DOHH2 (cell line): ENCODE measurements around the gene SNRNP25.
"Not testable (repeated sequence)": the region's sequence is repeated elsewhere in the genome, so short reads cannot be mapped to it uniquely, and the experiment has no call there.

Experiments
- H3F3A ChIP-seq: fragments of 200-600 bp; sonication (generic), shearing (Covaris generic); 2 replicates; pipeline ENCODE4 v1.6.0; 2016; ENCODE audit warnings: antibody characterized with exemption, mild to moderate bottlenecking; ENCODE audit not compliant: control insufficient read depth, insufficient read depth
- H3K27ac ChIP-seq: fragments of 200-600 bp; sonication (generic); 2 replicates; pipeline ENCODE4 v1.5.1; 2014; ENCODE audit warnings: low read depth, mild to moderate bottlenecking, low read length, moderate library complexity
- H3K27me3 ChIP-seq: fragments of 200-600 bp; sonication (generic); 2 replicates; pipeline ENCODE4 v1.6.1; 2014; ENCODE audit warnings: mild to moderate bottlenecking, low read length, mixed read lengths; ENCODE audit not compliant: control insufficient read depth
- H3K36me3 ChIP-seq: fragments of 200-600 bp; sonication (generic); 2 replicates; pipeline ENCODE4 v1.6.1; 2014; ENCODE audit warnings: mild to moderate bottlenecking, low read length, moderate library complexity, mixed read lengths; ENCODE audit not compliant: control insufficient read depth
- H3K4me1 ChIP-seq: fragments of 200-600 bp; sonication (generic); 2 replicates; pipeline ENCODE4 v1.6.1; 2014; ENCODE audit warnings: mild to moderate bottlenecking, low read length, mixed read lengths; ENCODE audit not compliant: control insufficient read depth
- H3K4me2 ChIP-seq: fragments of 200-600 bp; sonication (generic); 2 replicates; pipeline ENCODE4 v1.6.0; 2014; ENCODE audit warnings: mild to moderate bottlenecking, low read length, moderate library complexity
- H3K4me3 ChIP-seq: fragments of 200-600 bp; sonication (generic); 2 replicates; pipeline ENCODE4 v1.5.1; 2014; ENCODE audit warnings: mild to moderate bottlenecking, low read length, mixed read lengths
- H3K79me2 ChIP-seq: fragments of 200-600 bp; sonication (generic); 2 replicates; pipeline ENCODE4 v1.6.1; 2014; ENCODE audit warnings: mild to moderate bottlenecking, low read length, mixed read lengths; ENCODE audit not compliant: control insufficient read depth
- H3K9me2 ChIP-seq: fragments of 200-600 bp; sonication (generic); replicated peaks from 2 replicates; pipeline ENCODE4 v1.6.1; 2014; ENCODE audit warnings: mild to moderate bottlenecking, low read length, mixed read lengths; ENCODE audit not compliant: control insufficient read depth
- H3K9me3 ChIP-seq: fragments of 200-600 bp; sonication (generic); 2 replicates; pipeline ENCODE4 v1.6.1; 2014; ENCODE audit warnings: antibody characterized with exemption, low read length, mixed read lengths; ENCODE audit not compliant: control insufficient read depth, insufficient read depth
- H4K20me1 ChIP-seq: fragments of 200-600 bp; sonication (generic); 2 replicates; pipeline ENCODE4 v1.6.0; 2014; ENCODE audit warnings: low read depth, mild to moderate bottlenecking, antibody characterized with exemption, low read length, moderate library complexity; ENCODE audit not compliant: control insufficient read depth, insufficient read depth
- EZH2phosphoT487 ChIP-seq: fragments of 200-600 bp; sonication (generic); IDR thresholded peaks from 2 replicates; pipeline ENCODE4 v1.6.1; 2017; ENCODE audit warnings: borderline replicate concordance, mild to moderate bottlenecking, antibody characterized with exemption, low read length, moderate library complexity, mixed read lengths
- TF ChIP-seq, protein P1 (sequence below): fragments of 200-600 bp; sonication (generic); IDR thresholded peaks from one replicate; pipeline ENCODE4 v1.5.1; 2014; ENCODE audit warnings: antibody characterized with exemption, mild to moderate bottlenecking, low read depth, low read length; ENCODE audit not compliant: poor library complexity, severe bottlenecking

The SNRNP25 gene

DNA sequence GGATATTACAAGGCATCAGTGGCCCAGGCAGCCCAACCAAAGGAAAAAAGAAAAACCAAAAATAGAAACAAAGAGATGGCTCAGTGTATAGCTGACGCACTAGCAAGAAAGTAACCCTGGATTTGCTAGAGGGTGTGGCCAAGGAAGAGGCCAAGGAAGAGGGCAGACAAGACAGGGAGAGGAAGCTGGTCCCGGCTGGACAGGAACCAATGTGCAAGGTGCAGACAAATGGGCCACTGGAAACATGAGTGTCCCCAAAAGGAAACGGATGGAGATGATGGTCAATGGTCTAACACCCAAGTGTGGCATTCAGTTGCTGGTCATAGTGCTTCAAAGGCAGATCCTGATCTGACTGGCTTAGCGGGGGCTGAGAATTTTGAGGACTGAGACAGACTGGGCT, 10.9 kb upstream of the SNRNP25 start:
- H3K79me2 ChIP-seq, result peaks cover 38% of the 10 kb centered on the region
- H3K4me3 ChIP-seq, result no peak overlapping the region
- H3K27me3 ChIP-seq, result no peaks in the 10 kb centered on the region
- TF ChIP-seq, protein P1, sequence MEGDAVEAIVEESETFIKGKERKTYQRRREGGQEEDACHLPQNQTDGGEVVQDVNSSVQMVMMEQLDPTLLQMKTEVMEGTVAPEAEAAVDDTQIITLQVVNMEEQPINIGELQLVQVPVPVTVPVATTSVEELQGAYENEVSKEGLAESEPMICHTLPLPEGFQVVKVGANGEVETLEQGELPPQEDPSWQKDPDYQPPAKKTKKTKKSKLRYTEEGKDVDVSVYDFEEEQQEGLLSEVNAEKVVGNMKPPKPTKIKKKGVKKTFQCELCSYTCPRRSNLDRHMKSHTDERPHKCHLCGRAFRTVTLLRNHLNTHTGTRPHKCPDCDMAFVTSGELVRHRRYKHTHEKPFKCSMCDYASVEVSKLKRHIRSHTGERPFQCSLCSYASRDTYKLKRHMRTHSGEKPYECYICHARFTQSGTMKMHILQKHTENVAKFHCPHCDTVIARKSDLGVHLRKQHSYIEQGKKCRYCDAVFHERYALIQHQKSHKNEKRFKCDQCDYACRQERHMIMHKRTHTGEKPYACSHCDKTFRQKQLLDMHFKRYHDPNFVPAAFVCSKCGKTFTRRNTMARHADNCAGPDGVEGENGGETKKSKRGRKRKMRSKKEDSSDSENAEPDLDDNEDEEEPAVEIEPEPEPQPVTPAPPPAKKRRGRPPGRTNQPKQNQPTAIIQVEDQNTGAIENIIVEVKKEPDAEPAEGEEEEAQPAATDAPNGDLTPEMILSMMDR, result no peak
- no peak for TF ChIP-seq EZH2phosphoT487
- H3K4me2 ChIP-seq, result no peak overlapping the region
- H3K36me3 ChIP-seq, result peaks cover 79% of the 10 kb centered on the region
- H3K4me1 ChIP-seq, result peaks cover 25% of the 10 kb centered on the region
- H3K9me3 ChIP-seq, result no peaks in the 10 kb centered on the region
- no peaks in the 10 kb centered on the region for H3F3A ChIP-seq
- H4K20me1 ChIP-seq, result peaks cover 14% of the 10 kb centered on the region; the same call in 1 of the 2 replicates
- no peaks in the 10 kb centered on the region for H3K9me2 ChIP-seq
- no peak overlapping the region for H3K27ac ChIP-seq

DNA sequence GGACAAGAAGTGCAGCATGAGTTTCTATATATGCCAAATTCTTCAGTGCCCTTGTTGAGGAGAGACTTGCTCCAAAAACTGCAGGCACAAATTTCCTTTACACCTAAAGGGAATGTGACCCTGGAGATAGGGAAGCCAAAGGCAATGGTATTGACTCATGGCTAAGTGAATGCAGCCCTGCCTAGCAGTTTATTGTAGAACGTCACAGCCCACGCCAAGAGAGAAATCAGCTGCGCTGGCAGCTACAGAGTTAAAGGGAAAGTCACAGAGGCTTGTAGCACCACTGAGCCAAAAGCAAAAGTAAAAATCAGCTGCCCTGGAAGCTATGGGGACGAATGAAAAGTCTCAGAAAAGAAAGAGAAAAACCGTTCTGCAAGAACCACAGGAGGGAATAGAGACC, 10.3 kb upstream of the SNRNP25 start:
- Histone ChIP-seq H4K20me1 (peaks cover 14% of the 10 kb centered on the region; the same call in 1 of the 2 replicates), H3K9me3 (no peaks in the 10 kb centered on the region), H3K27me3 (no peaks in the 10 kb centered on the region), H3K4me3 (no peak overlapping the region), H3K9me2 (no peaks in the 10 kb centered on the region), H3K4me1 (peaks cover 19% of the 10 kb centered on the region), H3K4me2 (no peak overlapping the region), H3K27ac (no peak overlapping the region), H3F3A (no peaks in the 10 kb centered on the region), H3K79me2 (peaks cover 41% of the 10 kb centered on the region), H3K36me3 (peaks cover 78% of the 10 kb centered on the region)
- no peak for TF ChIP-seq EZH2phosphoT487
- TF ChIP-seq, protein P1, result no peak

DNA sequence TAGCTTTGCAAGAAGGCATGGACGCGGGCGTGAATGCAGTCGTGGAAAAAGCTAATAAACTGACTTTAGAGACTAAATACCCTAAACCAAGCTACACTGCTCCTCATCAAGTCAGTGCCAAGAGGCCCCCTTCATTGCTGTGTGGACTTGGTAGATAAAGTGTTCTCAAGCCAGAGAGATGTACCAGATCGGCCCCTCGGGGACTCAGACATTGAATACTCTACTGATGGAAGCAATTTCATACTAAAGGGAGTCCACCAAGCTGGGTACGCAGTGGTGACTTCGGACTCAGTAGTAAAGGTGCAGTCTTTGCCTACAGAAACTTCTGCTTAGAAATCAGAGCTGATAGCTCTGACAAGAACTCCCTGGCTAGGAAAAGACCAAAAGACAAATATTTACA, 9.0 kb upstream of the SNRNP25 start:
- H3K27me3 ChIP-seq, result no peaks in the 10 kb centered on the region
- TF ChIP-seq, protein P1, result no peak
- no peak for TF ChIP-seq EZH2phosphoT487
- H3K9me2 ChIP-seq, result no peaks in the 10 kb centered on the region
- H3K9me3 ChIP-seq, result no peaks in the 10 kb centered on the region
- H3K4me2 ChIP-seq, result no peak overlapping the region
- no peak overlapping the region for H3K27ac ChIP-seq
- peaks cover 49% of the 10 kb centered on the region for H3K79me2 ChIP-seq
- peaks cover 73% of the 10 kb centered on the region for H3K36me3 ChIP-seq
- H4K20me1 ChIP-seq, result peaks cover 9% of the 10 kb centered on the region; the same call in 1 of the 2 replicates
- no peaks in the 10 kb centered on the region for H3F3A ChIP-seq
- no peak overlapping the region for H3K4me3 ChIP-seq
- H3K4me1 ChIP-seq, result peaks cover 7% of the 10 kb centered on the region; the same call in 1 of the 2 replicates

DNA sequence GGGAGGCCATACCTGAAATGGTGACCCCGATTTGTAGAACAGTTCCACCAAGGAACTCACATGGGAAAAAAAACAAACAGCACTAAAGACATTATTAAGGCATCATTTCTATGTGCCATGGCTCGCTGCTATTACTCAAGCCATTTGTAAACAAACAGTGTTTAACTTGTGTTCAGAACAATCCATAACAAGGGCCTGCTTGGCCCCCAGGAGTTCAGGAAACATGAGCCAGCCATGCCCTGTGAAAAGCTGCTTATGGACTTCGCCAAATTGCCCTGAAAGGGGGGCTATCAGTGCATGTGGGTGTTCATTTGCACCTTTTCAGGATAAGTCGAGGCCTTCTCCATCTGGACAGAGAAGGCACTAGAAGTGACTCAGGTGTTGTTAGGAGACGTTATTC, 8.2 kb upstream of the SNRNP25 start:
- Histone ChIP-seq H3F3A (no peaks in the 10 kb centered on the region), H4K20me1 (peaks cover 9% of the 10 kb centered on the region; the same call in 1 of the 2 replicates), H3K9me3 (no peaks in the 10 kb centered on the region), H3K27me3 (no peaks in the 10 kb centered on the region), H3K36me3 (peaks cover 75% of the 10 kb centered on the region), H3K4me3 (no peak overlapping the region), H3K79me2 (peaks cover 57% of the 10 kb centered on the region), H3K4me1 (peaks cover 3% of the 10 kb centered on the region; the same call in 1 of the 2 replicates), H3K9me2 (no peaks in the 10 kb centered on the region), H3K4me2 (no peak overlapping the region), H3K27ac (no peak overlapping the region)
- TF ChIP-seq, protein P1, result no peak
- TF ChIP-seq EZH2phosphoT487, result no peak

DNA sequence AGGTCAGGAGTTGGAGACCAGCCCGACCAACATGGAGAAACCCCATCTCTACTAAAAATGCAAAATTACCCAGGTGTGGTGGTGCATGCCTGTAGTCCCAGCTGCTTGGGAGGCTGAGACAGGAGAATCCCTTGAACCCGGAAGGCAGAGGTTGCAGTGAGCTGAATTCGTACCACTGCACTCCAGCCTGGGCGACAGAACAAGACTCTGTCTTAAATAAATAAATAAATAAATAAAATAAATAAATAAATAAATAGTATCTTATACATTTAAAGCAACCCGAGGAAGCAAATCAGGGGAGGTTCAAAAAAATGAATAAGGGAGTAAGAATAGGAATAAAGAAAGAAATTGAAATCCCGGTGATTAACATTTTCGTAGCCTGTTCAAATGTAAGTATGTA, 7.1 kb upstream of the SNRNP25 start:
- not testable (repeated sequence) for H3K9me2 ChIP-seq, H3K4me3 ChIP-seq, H3F3A ChIP-seq, H3K27me3 ChIP-seq, H3K9me3 ChIP-seq, H3K4me2 ChIP-seq, H3K27ac ChIP-seq
- peaks cover 79% of the 10 kb centered on the region for H3K36me3 ChIP-seq
- H4K20me1 ChIP-seq, result peaks cover 18% of the 10 kb centered on the region; the same call in 1 of the 2 replicates
- peaks cover 12% of the 10 kb centered on the region for H3K4me1 ChIP-seq
- peaks cover 67% of the 10 kb centered on the region for H3K79me2 ChIP-seq
